Stimulated activated CD4-positive, alpha-beta T cell treated with anti-CD3 and anti-CD28 coated beads, Interleukin-4, amount 100 ng/mL, for 24 hours (primary cell): Measurements from ENCODE around the gene NCBP1.

Experiments
- DNase-seq: peaks from one replicate; pipeline ENCODE4 v3.0.0-alpha.2; 2020

The NCBP1 gene

GRCh38 chr9:97722331-97722730 is 88.7 kb downstream of the NCBP1 start:
- DNase-seq = no peak
